Keratinocyte (primary cell): ENCODE data around the gene LAMP1.

ENCODE experiments used
- EZH2 ChIP-seq: IDR thresholded peaks from one replicate; pipeline ENCODE4 v1.6.1; 2012; ENCODE audit warnings: inconsistent platforms, mild to moderate bottlenecking, low read length, moderate library complexity
- TF ChIP-seq, protein P1 (sequence below), 3 experiments: IDR thresholded peaks in 1 of 3; conservative IDR thresholded peaks in 1 of 3; optimal IDR thresholded peaks in 1 of 3; 2 replicates in 2 of 3; 3 replicates in 1 of 3; pipeline versions ENCODE3 to v1.5.1; 2011; ENCODE audit warnings: low read length in 3 of 3, mild to moderate bottlenecking in 3 of 3, moderate library complexity in 2 of 3, control low read depth in 1 of 3, inconsistent platforms in 1 of 3; ENCODE audit not compliant: insufficient read depth in 2 of 3; ENCODE audit errors: extremely low read depth in 1 of 3

DNA sequence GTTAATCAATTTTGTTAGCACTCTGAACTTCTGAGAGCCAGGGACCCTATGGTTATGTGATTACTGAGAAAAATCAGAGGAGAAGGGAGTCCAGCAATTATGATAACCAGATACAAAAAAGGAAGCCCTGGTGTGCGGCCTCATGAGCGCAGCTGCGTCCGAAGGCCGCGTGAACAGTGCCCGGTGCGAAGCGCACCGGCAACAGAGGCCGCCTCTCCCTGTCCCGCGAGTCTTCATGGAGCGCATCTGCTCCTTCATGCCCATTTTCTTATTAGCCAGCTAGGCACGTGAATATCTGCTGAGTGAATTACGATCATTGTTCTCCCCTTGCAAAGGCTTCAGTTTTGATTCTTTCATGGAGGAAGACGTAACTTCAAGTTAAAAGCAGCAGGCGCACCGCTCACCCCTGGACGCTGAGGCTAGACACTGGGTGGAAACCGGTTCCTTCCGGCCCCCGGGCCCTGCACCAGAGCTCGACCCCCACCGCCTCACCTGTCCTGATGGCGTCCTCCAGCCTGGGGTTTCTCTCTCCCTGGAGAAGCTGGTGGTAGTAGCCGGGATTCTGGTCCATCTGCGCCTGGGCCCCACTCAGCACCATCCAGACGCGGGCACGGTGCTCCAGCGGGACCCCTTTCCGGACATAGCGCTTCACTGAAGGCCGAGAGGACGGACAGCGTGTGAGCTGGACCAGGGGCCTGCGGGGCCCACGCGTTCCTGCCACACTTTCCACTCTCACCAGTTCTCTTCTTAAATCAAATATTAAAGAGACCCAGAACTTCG, 58.0 kb downstream of the LAMP1 start:
- no peak for TF ChIP-seq EZH2
- TF ChIP-seq, protein P1, sequence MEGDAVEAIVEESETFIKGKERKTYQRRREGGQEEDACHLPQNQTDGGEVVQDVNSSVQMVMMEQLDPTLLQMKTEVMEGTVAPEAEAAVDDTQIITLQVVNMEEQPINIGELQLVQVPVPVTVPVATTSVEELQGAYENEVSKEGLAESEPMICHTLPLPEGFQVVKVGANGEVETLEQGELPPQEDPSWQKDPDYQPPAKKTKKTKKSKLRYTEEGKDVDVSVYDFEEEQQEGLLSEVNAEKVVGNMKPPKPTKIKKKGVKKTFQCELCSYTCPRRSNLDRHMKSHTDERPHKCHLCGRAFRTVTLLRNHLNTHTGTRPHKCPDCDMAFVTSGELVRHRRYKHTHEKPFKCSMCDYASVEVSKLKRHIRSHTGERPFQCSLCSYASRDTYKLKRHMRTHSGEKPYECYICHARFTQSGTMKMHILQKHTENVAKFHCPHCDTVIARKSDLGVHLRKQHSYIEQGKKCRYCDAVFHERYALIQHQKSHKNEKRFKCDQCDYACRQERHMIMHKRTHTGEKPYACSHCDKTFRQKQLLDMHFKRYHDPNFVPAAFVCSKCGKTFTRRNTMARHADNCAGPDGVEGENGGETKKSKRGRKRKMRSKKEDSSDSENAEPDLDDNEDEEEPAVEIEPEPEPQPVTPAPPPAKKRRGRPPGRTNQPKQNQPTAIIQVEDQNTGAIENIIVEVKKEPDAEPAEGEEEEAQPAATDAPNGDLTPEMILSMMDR (optimal IDR thresholded peaks at IDR 0.05 in 1 of 3, IDR thresholded peaks at IDR 0.05 in 1 of 3, conservative IDR thresholded peaks at IDR 0.05 in 1 of 3; ENCODE audit: extremely low read depth in 1 of 3, insufficient read depth in 2 of 3, low read length in 3 of 3), result no peak
